ENCODE results near the gene PGK1. TPM values are rescaled to one million over a fixed set of nuclear protein-coding genes. Genes with fewer than 3 reads are reported as not detected.
"Not testable (repeated sequence)": the region's sequence is repeated elsewhere in the genome, so short reads cannot be mapped to it uniquely, and the experiment has no call there.

The PGK1 gene
- polyA plus RNA-seq, 1 experiment = 474 TPM

- no peak overlapping the region for H3K4me3 ChIP-seq (ENCODE audit: low read depth, low read length)
- no peaks in the 10 kb centered on the region for H3K27me3 ChIP-seq (ENCODE audit: control insufficient read depth, insufficient read depth, low read length)
- ChIA-PET POLR2A (interaction anchor here (0.6 kb wide), 1 partner anchor 26 kb away, joined by 3 read pairs; no protein-coding TSS in a partner anchor), CTCF (no interaction called here)
- no peak for TF ChIP-seq CTCF (IDR thresholded peaks at IDR 0.05; ENCODE audit: insufficient read depth, low read depth, low read length)
- H3K36me3 ChIP-seq (ENCODE audit: control insufficient read depth, insufficient read depth, low read length) = no peaks in the 10 kb centered on the region
- no peak for DNase-seq (ENCODE audit: low read depth)
Observed at GRCh38 chrX:78140206-78140605, 36.2 kb downstream of the PGK1 start.

- POLR2A ChIA-PET; H3K36me3 ChIP-seq (ENCODE audit: control insufficient read depth, insufficient read depth, low read length); H3K27me3 ChIP-seq (ENCODE audit: control insufficient read depth, insufficient read depth, low read length); CTCF ChIA-PET; DNase-seq (ENCODE audit: low read depth); H3K4me3 ChIP-seq (ENCODE audit: low read depth, low read length): not testable (repeated sequence)
Observed at GRCh38 chrX:78147002-78147540, 43.0 kb downstream of the PGK1 start.

- CTCF ChIA-PET; POLR2A ChIA-PET; H3K4me3 ChIP-seq (ENCODE audit: low read depth, low read length): not testable (repeated sequence)
Observed at GRCh38 chrX:78157373-78157772, 53.3 kb downstream of the PGK1 start.

GRCh38 chrX:78157846-78158245 is 53.8 kb downstream of the PGK1 start:
- POLR2A ChIA-PET; H3K27me3 ChIP-seq (ENCODE audit: control insufficient read depth, insufficient read depth, low read length); CTCF ChIA-PET: not testable (repeated sequence)

More at GRCh38 chrX:78157373-78157772, 53.3 kb downstream of the PGK1 start:
- not testable (repeated sequence) for DNase-seq (ENCODE audit: low read depth); H3K27me3 ChIP-seq (ENCODE audit: control insufficient read depth, insufficient read depth, low read length); H3K36me3 ChIP-seq (ENCODE audit: control insufficient read depth, insufficient read depth, low read length)

GRCh38 chrX:78160711-78161110 is 56.7 kb downstream of the PGK1 start:
- H3K4me3 ChIP-seq (ENCODE audit: low read depth, low read length); H3K27me3 ChIP-seq (ENCODE audit: control insufficient read depth, insufficient read depth, low read length); H3K36me3 ChIP-seq (ENCODE audit: control insufficient read depth, insufficient read depth, low read length); DNase-seq (ENCODE audit: low read depth); POLR2A ChIA-PET; CTCF ChIA-PET: not testable (repeated sequence)

More at GRCh38 chrX:78157846-78158245, 53.8 kb downstream of the PGK1 start:
- not testable (repeated sequence) for H3K36me3 ChIP-seq (ENCODE audit: control insufficient read depth, insufficient read depth, low read length); DNase-seq (ENCODE audit: low read depth); H3K4me3 ChIP-seq (ENCODE audit: low read depth, low read length)

- H3K4me3 ChIP-seq (ENCODE audit: low read depth, low read length); POLR2A ChIA-PET; H3K36me3 ChIP-seq (ENCODE audit: control insufficient read depth, insufficient read depth, low read length); CTCF ChIA-PET; H3K27me3 ChIP-seq (ENCODE audit: control insufficient read depth, insufficient read depth, low read length); DNase-seq (ENCODE audit: low read depth): not testable (repeated sequence)
Observed at GRCh38 chrX:78163175-78163574, 59.1 kb downstream of the PGK1 start.

- TF ChIP-seq CTCF (IDR thresholded peaks at IDR 0.05; ENCODE audit: insufficient read depth, low read depth, low read length) = no peak
- Histone ChIP-seq H3K36me3 (ENCODE audit: control insufficient read depth, insufficient read depth, low read length) (no peaks in the 10 kb centered on the region), H3K4me3 (ENCODE audit: low read depth, low read length) (no peak overlapping the region), H3K27me3 (ENCODE audit: control insufficient read depth, insufficient read depth, low read length) (no peaks in the 10 kb centered on the region)
- DNase-seq (ENCODE audit: low read depth) = no peak
- POLR2A ChIA-PET = no interaction called here
- CTCF ChIA-PET = no interaction called here
Observed at GRCh38 chrX:78165425-78165824, 61.4 kb downstream of the PGK1 start.

- no peak overlapping the region for H3K4me3 ChIP-seq (ENCODE audit: low read depth, low read length)
- H3K27me3 ChIP-seq (ENCODE audit: control insufficient read depth, insufficient read depth, low read length) = no peaks in the 10 kb centered on the region
- ChIA-PET CTCF (no interaction called here), POLR2A (no interaction called here)
- no peak for DNase-seq (ENCODE audit: low read depth)
- H3K36me3 ChIP-seq (ENCODE audit: control insufficient read depth, insufficient read depth, low read length) = no peaks in the 10 kb centered on the region
- no peak for TF ChIP-seq CTCF (IDR thresholded peaks at IDR 0.05; ENCODE audit: insufficient read depth, low read depth, low read length)
Observed at GRCh38 chrX:78168065-78168464, 64.0 kb downstream of the PGK1 start.

Data from BJ (cell line).